IPS DF 6.9 (cell line): ENCODE measurements around the gene PDS5B.

ENCODE experiments used
- DNase-seq: peaks from one replicate; pipeline ENCODE4 v3.0.0-alpha.2; 2013; ENCODE audit warnings: low read depth, low spot score
- H3K27ac ChIP-seq: one replicate; pipeline ENCODE4 v1.5.1; 2013; ENCODE audit warnings: low read length, control low read depth
- H3K27me3 ChIP-seq: 2 replicates; pipeline ENCODE4 v1.6.1; 2013; ENCODE audit warnings: mild to moderate bottlenecking, low read length; ENCODE audit not compliant: control insufficient read depth, insufficient read depth
- H3K36me3 ChIP-seq: 2 replicates; pipeline ENCODE4 v1.6.1; 2013; ENCODE audit warnings: low read length; ENCODE audit not compliant: control insufficient read depth, insufficient read depth
- H3K4me1 ChIP-seq: 2 replicates; pipeline ENCODE4 v1.6.1; 2013; ENCODE audit warnings: low read length; ENCODE audit not compliant: control insufficient read depth, insufficient read depth
- H3K4me3 ChIP-seq: 2 replicates; pipeline ENCODE4 v1.5.1; 2013; ENCODE audit warnings: mild to moderate bottlenecking, low read length
- H3K9me3 ChIP-seq: 2 replicates; pipeline ENCODE4 v1.6.1; 2013; ENCODE audit warnings: low read length, inconsistent platforms; ENCODE audit not compliant: control insufficient read depth, insufficient read depth
- WGBS: extraction: QIAGEN DNeasy Blood & Tissue Kit; methylation state at CpG from one replicate; pipeline ENCODE4 v1.1.7; 2013; ENCODE audit warnings: mixed read lengths, missing lambda C conversion rate; ENCODE audit not compliant: insufficient read length, insufficient coverage; 5-methylcytosine and 5-hydroxymethylcytosine counted together

PDS5B gene

GRCh38 chr13:32588736-32589135 is 2.5 kb downstream of the PDS5B start:
- Histone ChIP-seq H3K27ac (no peak overlapping the region), H3K9me3 (no peaks in the 10 kb centered on the region), H3K27me3 (no peaks in the 10 kb centered on the region), H3K4me1 (no peaks in the 10 kb centered on the region), H3K36me3 (no peaks in the 10 kb centered on the region), H3K4me3 (no peak overlapping the region)
- no peak for DNase-seq
- WGBS = 100% methylated on average over 1 of the region's 5 CpGs

GRCh38 chr13:32589471-32589870 is 3.2 kb downstream of the PDS5B start:
- H3K4me3 ChIP-seq = no peak overlapping the region
- WGBS = no CpG with 5 or more reads among the region's 8 CpGs
- DNase-seq = no peak

GRCh38 chr13:32590266-32590665 is 4.0 kb downstream of the PDS5B start:
- H3K27ac ChIP-seq = no peak overlapping the region
- no peaks in the 10 kb centered on the region for H3K36me3 ChIP-seq
- DNase-seq = no peak
- no peak overlapping the region for H3K4me3 ChIP-seq
- H3K4me1 ChIP-seq = no peaks in the 10 kb centered on the region
- no CpG with 5 or more reads among the region's 2 CpGs for whole genome bisulfite sequencing
- no peaks in the 10 kb centered on the region for H3K9me3 ChIP-seq
- H3K27me3 ChIP-seq = no peaks in the 10 kb centered on the region

More at GRCh38 chr13:32589471-32589870, 3.2 kb downstream of the PDS5B start:
- Histone ChIP-seq H3K27me3 (no peaks in the 10 kb centered on the region), H3K36me3 (no peaks in the 10 kb centered on the region), H3K9me3 (no peaks in the 10 kb centered on the region), H3K27ac (no peak overlapping the region), H3K4me1 (no peaks in the 10 kb centered on the region)

GRCh38 chr13:32592082-32592481 is 5.8 kb downstream of the PDS5B start:
- Histone ChIP-seq H3K4me3 (no peak overlapping the region), H3K27me3 (no peaks in the 10 kb centered on the region), H3K4me1 (no peaks in the 10 kb centered on the region), H3K36me3 (no peaks in the 10 kb centered on the region), H3K27ac (no peak overlapping the region), H3K9me3 (no peaks in the 10 kb centered on the region)
- no peak for DNase-seq
- no CpG with 5 or more reads among the region's 8 CpGs for WGBS

GRCh38 chr13:32594157-32594738 is 8.0 kb downstream of the PDS5B start:
- no peak for DNase-seq
- no peak overlapping the region for H3K4me3 ChIP-seq
- no peaks in the 10 kb centered on the region for H3K4me1 ChIP-seq
- no peaks in the 10 kb centered on the region for H3K9me3 ChIP-seq
- no peaks in the 10 kb centered on the region for H3K27me3 ChIP-seq
- H3K36me3 ChIP-seq = no peaks in the 10 kb centered on the region
- no peak overlapping the region for H3K27ac ChIP-seq

- Histone ChIP-seq H3K9me3 (no peaks in the 10 kb centered on the region), H3K27me3 (no peaks in the 10 kb centered on the region), H3K27ac (no peak overlapping the region), H3K36me3 (no peaks in the 10 kb centered on the region), H3K4me1 (no peaks in the 10 kb centered on the region), H3K4me3 (no peak overlapping the region)
- no peak for DNase-seq
- WGBS = no CpG with 5 or more reads among the region's 2 CpGs
Observed at GRCh38 chr13:32595306-32595705, 9.1 kb downstream of the PDS5B start.

GRCh38 chr13:32600890-32601289 is 14.6 kb downstream of the PDS5B start:
- no peaks in the 10 kb centered on the region for H3K36me3 ChIP-seq
- no peak overlapping the region for H3K27ac ChIP-seq
- DNase-seq = no peak
- H3K4me3 ChIP-seq = no peak overlapping the region
- no peaks in the 10 kb centered on the region for H3K9me3 ChIP-seq
- no CpG with 5 or more reads among the region's 2 CpGs for WGBS
- no peaks in the 10 kb centered on the region for H3K27me3 ChIP-seq
- H3K4me1 ChIP-seq = no peaks in the 10 kb centered on the region

- Histone ChIP-seq H3K36me3 (no peaks in the 10 kb centered on the region), H3K27me3 (no peaks in the 10 kb centered on the region), H3K9me3 (no peaks in the 10 kb centered on the region; the same call in 1 of the 2 replicates), H3K4me3 (no peak overlapping the region), H3K27ac (no peak overlapping the region), H3K4me1 (peaks cover 2% of the 10 kb centered on the region)
- no peak for DNase-seq
- no CpG with 5 or more reads among the region's 1 CpG for WGBS
Observed at GRCh38 chr13:32609428-32609827, 23.2 kb downstream of the PDS5B start.

GRCh38 chr13:32610538-32610937 is 24.3 kb downstream of the PDS5B start:
- Histone ChIP-seq H3K27ac (no peak overlapping the region), H3K27me3 (no peaks in the 10 kb centered on the region), H3K9me3 (no peaks in the 10 kb centered on the region; the same call in 1 of the 2 replicates), H3K4me3 (no peak overlapping the region), H3K4me1 (peaks cover 2% of the 10 kb centered on the region), H3K36me3 (no peaks in the 10 kb centered on the region)
- no CpG with 5 or more reads among the region's 1 CpG for WGBS
- no peak for DNase-seq

GRCh38 chr13:32610977-32611376 is 24.7 kb downstream of the PDS5B start:
- no peaks in the 10 kb centered on the region for H3K27me3 ChIP-seq
- H3K9me3 ChIP-seq = no peaks in the 10 kb centered on the region; the same call in 1 of the 2 replicates
- peaks cover 2% of the 10 kb centered on the region for H3K4me1 ChIP-seq
- no peak overlapping the region for H3K27ac ChIP-seq
- no peak overlapping the region for H3K4me3 ChIP-seq
- no peak for DNase-seq
- WGBS = no CpG with 5 or more reads among the region's 1 CpG
- no peaks in the 10 kb centered on the region for H3K36me3 ChIP-seq

GRCh38 chr13:32616883-32617511 is 30.7 kb downstream of the PDS5B start:
- Histone ChIP-seq H3K36me3 (no peaks in the 10 kb centered on the region), H3K4me1 (no peaks in the 10 kb centered on the region), H3K27me3 (no peaks in the 10 kb centered on the region), H3K9me3 (no peaks in the 10 kb centered on the region), H3K27ac (no peak overlapping the region), H3K4me3 (no peak overlapping the region)
- WGBS = no CpG with 5 or more reads among the region's 5 CpGs
- no peak for DNase-seq
